ENCODE measurements around the gene ST8SIA5. TPM values are rescaled to one million over a fixed set of nuclear protein-coding genes. Genes with fewer than 3 reads are reported as not detected.

ST8SIA5 gene
- total and polyA plus RNA-seq, 2 of the 13 experiments (the other 11 are each of a cell fraction or from before 2014, with no cell fraction given): 0.07 to 0.20 TPM

- intact Hi-C loops (cut with micrococcal nuclease; ENCODE audit: unreplicated experiment) (no loop called here), in situ Hi-C loops (cut with HindIII; ENCODE audit: extremely low pct_ligation_motif_present, low pct_unique_long_range_greater_than_20kb) (no loop called here)
- Histone ChIP-seq H3K27me3 (ENCODE audit: control insufficient read depth in 1 of 2, insufficient read depth in 2 of 2, low read length in 2 of 2) (0 out of 5 replicates have a peak, but pooled peaks cover 2% of the 10 kb centered on the region in 2 experiments), H3K27ac (ENCODE audit: extremely low read length, insufficient read depth, low read length) (no peak overlapping the region), H3K9ac (ENCODE audit: insufficient read depth, low read depth, low read length) (no peak overlapping the region), H3K79me2 (ENCODE audit: insufficient read depth, low read length) (no peaks in the 10 kb centered on the region), H2AFZ (ENCODE audit: low read length) (no peak overlapping the region), H3K4me1 (ENCODE audit: insufficient read depth, low read length) (no peaks in the 10 kb centered on the region), H4K20me1 (ENCODE audit: insufficient read depth, low read length) (no peaks in the 10 kb centered on the region), H3K4me2 (ENCODE audit: low read depth, low read length) (no peak overlapping the region), H3K36me3 (replicated peaks in 1 of 2; ENCODE audit: control insufficient read depth in 1 of 2, insufficient read depth in 2 of 2, low read length in 2 of 2) (no peaks in the 10 kb centered on the region), H3K4me3 (replicated peaks in 1 of 3; ENCODE audit: insufficient read depth in 1 of 3, low read depth in 2 of 3, low read length in 3 of 3) (no peak overlapping the region), H3K9me3 (ENCODE audit: low read length) (no peaks in the 10 kb centered on the region)
- no peak for TF ChIP-seq CBX2 (IDR thresholded peaks at IDR 0.05; ENCODE audit: low read depth, low read length)
- no peak for TF ChIP-seq CBX2 (CRISPR knock-in tag; IDR thresholded peaks at IDR 0.05; ENCODE audit: low read depth)
- TF ChIP-seq GPN1 (CRISPR knock-in tag; IDR thresholded peaks at IDR 0.05; ENCODE audit: borderline replicate concordance): no peak
- POLR2A ChIA-PET: no interaction called here
- CTCF ChIA-PET (ENCODE audit: low intra/inter-chr PET ratio, low total read pairs): no interaction called here
- DNase-seq (ENCODE audit: low spot score) (no peak), FAIRE-seq (no peak), ATAC-seq (no peak; the same call in 2 of the 3 replicates)
- WGBS (ENCODE audit: low lambda C conversion rate): 0% methylated on average over 3 of the region's 9 CpGs
- BruUV-seq (replicated peaks): no TSS peak
These were observed 11.5 kb upstream of the ST8SIA5 start for GRCh38 chr18:46768166-46768921.

DNA sequence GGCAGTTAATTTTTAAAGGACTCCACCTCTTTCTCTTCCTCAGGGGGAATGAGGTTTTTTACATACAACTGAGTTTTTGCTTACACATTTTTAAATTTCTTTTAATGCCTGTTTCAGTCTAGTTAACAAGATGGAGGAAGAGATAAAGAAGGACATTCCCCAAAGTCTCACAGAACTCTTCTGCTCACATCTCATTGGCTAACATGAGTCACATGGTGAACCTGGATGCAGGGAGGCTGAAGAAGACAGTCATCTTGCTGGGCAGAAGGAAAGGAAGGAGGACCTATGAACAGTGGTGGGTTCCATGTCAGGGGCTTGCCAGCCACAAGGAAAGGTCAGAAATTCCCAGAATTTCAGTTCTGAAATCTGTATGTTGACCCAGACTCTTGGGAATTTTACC is 10.4 kb upstream of the ST8SIA5 start:
- ChIA-PET CTCF (ENCODE audit: low intra/inter-chr PET ratio, low total read pairs) (no interaction called here), POLR2A (no interaction called here)
- no peaks in the 10 kb centered on the region for H3K79me2 ChIP-seq (ENCODE audit: insufficient read depth, low read length)
- no peak overlapping the region for H3K4me3 ChIP-seq (replicated peaks in 1 of 3; ENCODE audit: insufficient read depth in 1 of 3, low read depth in 2 of 3, low read length in 3 of 3)
- H3K36me3 ChIP-seq (replicated peaks in 1 of 2; ENCODE audit: control insufficient read depth in 1 of 2, insufficient read depth in 2 of 2, low read length in 2 of 2): no peaks in the 10 kb centered on the region
- H3K4me2 ChIP-seq (ENCODE audit: low read depth, low read length): no peak overlapping the region
- intact Hi-C loops (cut with micrococcal nuclease; ENCODE audit: unreplicated experiment) (no loop called here), in situ Hi-C loops (cut with HindIII; ENCODE audit: extremely low pct_ligation_motif_present, low pct_unique_long_range_greater_than_20kb) (no loop called here)
- no peaks in the 10 kb centered on the region for H3K4me1 ChIP-seq (ENCODE audit: insufficient read depth, low read length)
- BruUV-seq (replicated peaks): no TSS peak
- TF ChIP-seq FOXA1 (IDR thresholded peaks at IDR 0.05) (no peak), FOXA1 (CRISPR knock-in tag; IDR thresholded peaks at IDR 0.05) (no peak)
- 0 out of 5 replicates have a peak, but pooled peaks cover 2% of the 10 kb centered on the region in 2 experiments for H3K27me3 ChIP-seq (ENCODE audit: control insufficient read depth in 1 of 2, insufficient read depth in 2 of 2, low read length in 2 of 2)
- no peaks in the 10 kb centered on the region for H3K9me3 ChIP-seq (ENCODE audit: low read length)
- no peak overlapping the region for H2AFZ ChIP-seq (ENCODE audit: low read length)
- FAIRE-seq: no peak
- no peak overlapping the region for H3K27ac ChIP-seq (ENCODE audit: extremely low read length, insufficient read depth, low read length)
- no peaks in the 10 kb centered on the region for H4K20me1 ChIP-seq (ENCODE audit: insufficient read depth, low read length)
- ATAC-seq: no peak
- H3K9ac ChIP-seq (ENCODE audit: insufficient read depth, low read depth, low read length): no peak overlapping the region
- no peak for DNase-seq (ENCODE audit: low spot score)
